Measurements from ENCODE around the gene TMC2.

TMC2 gene

DNA sequence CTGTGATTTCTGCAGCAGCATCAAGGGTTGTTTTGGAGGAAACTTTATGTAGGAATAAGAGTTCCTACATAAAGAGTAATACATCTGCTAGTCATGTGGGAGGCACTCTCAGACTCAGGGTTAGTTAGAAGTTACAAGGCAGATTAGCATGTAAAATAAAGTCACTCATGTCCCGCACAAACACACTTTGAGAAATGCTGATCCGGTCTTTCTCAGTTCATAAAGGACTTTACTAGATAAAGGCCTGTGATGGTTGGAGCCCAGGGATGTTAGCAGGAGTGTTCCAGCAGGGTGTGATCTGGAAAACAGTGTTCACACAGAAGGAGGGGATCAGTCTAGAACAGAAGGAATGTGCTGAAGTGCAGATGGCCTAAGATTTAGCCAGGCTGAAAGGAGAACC is 83.0 kb downstream of the TMC2 start:
- H4K20me1 ChIP-seq (ENCODE audit: control insufficient read depth, insufficient read depth, low read depth, low read length) = no peaks in the 10 kb centered on the region
- no peak overlapping the region for H3K27ac ChIP-seq (ENCODE audit: low read depth, low read length)
- peaks cover 6% of the 10 kb centered on the region for H3K4me1 ChIP-seq (ENCODE audit: control insufficient read depth, low read length)
- TF ChIP-seq CTCF (IDR thresholded peaks at IDR 0.05; ENCODE audit: low read depth, low read length, poor library complexity, severe bottlenecking) = no peak
- TF ChIP-seq EZH2phosphoT487 (IDR thresholded peaks at IDR 0.05; ENCODE audit: borderline replicate concordance, low read length) = no peak
- no peak overlapping the region for H3K4me3 ChIP-seq (ENCODE audit: low read length)
- no peaks in the 10 kb centered on the region for H3K79me2 ChIP-seq (ENCODE audit: control insufficient read depth, low read length)
- H3F3A ChIP-seq (ENCODE audit: control insufficient read depth, insufficient read depth) = no peaks in the 10 kb centered on the region
- H3K4me2 ChIP-seq (ENCODE audit: low read length) = no peak overlapping the region
- no peaks in the 10 kb centered on the region for H3K36me3 ChIP-seq (ENCODE audit: control insufficient read depth, low read length)
- H3K9me3 ChIP-seq (ENCODE audit: control insufficient read depth, insufficient read depth, low read length) = no peaks in the 10 kb centered on the region
- peaks cover 27% of the 10 kb centered on the region for H3K27me3 ChIP-seq (ENCODE audit: control insufficient read depth, low read length)
- no peaks in the 10 kb centered on the region for H3K9me2 ChIP-seq (replicated peaks; ENCODE audit: control insufficient read depth, low read length)

DNA sequence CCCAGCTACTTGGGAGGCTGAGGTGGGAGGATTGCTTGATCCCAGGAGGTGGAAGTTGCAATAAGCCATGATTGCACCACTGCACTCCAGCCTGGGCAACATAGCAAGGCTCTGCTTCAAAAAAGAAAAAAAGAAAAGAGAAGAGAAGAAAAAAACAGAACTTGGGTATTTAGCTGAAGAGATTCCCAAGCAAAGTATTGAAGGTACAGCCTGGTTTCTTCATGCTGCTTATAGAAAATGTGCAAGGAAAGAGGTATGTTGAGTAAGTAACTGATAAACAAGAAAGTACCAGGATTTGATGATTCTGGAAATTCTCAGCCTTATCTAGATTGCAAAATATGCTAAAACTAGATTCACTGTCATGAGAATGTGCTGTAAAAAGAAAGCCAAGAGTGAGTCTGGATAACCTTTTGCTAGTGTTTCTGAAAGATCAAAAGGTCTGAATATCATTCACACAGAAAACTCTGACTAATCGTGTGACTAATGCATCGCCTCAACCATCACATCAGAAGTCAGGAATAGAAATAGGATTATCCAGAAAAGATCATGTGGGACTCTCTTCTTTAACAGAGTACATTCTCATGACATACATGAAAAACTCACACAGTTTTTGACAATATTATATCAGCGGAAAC is 83.7 kb downstream of the TMC2 start:
- no peak for TF ChIP-seq EZH2phosphoT487 (IDR thresholded peaks at IDR 0.05; ENCODE audit: borderline replicate concordance, low read length)
- TF ChIP-seq CTCF (IDR thresholded peaks at IDR 0.05; ENCODE audit: low read depth, low read length, poor library complexity, severe bottlenecking) = no peak
- no peak overlapping the region for H3K27ac ChIP-seq (ENCODE audit: low read depth, low read length)
- H3K36me3 ChIP-seq (ENCODE audit: control insufficient read depth, low read length) = no peaks in the 10 kb centered on the region
- peaks cover 30% of the 10 kb centered on the region for H3K27me3 ChIP-seq (ENCODE audit: control insufficient read depth, low read length)
- H3K79me2 ChIP-seq (ENCODE audit: control insufficient read depth, low read length) = no peaks in the 10 kb centered on the region
- H3K9me2 ChIP-seq (replicated peaks; ENCODE audit: control insufficient read depth, low read length) = no peaks in the 10 kb centered on the region
- H4K20me1 ChIP-seq (ENCODE audit: control insufficient read depth, insufficient read depth, low read depth, low read length) = no peaks in the 10 kb centered on the region
- no peaks in the 10 kb centered on the region for H3F3A ChIP-seq (ENCODE audit: control insufficient read depth, insufficient read depth)
- no peak overlapping the region for H3K4me2 ChIP-seq (ENCODE audit: low read length)
- H3K4me1 ChIP-seq (ENCODE audit: control insufficient read depth, low read length) = peaks cover 6% of the 10 kb centered on the region
- H3K9me3 ChIP-seq (ENCODE audit: control insufficient read depth, insufficient read depth, low read length) = no peaks in the 10 kb centered on the region
- no peak overlapping the region for H3K4me3 ChIP-seq (ENCODE audit: low read length)

GRCh38 chr20:2624190-2624589 is 87.8 kb downstream of the TMC2 start:
- Histone ChIP-seq H4K20me1 (ENCODE audit: control insufficient read depth, insufficient read depth, low read depth, low read length) (no peaks in the 10 kb centered on the region), H3K4me1 (ENCODE audit: control insufficient read depth, low read length) (no peaks in the 10 kb centered on the region), H3K9me2 (replicated peaks; ENCODE audit: control insufficient read depth, low read length) (no peaks in the 10 kb centered on the region), H3K9me3 (ENCODE audit: control insufficient read depth, insufficient read depth, low read length) (peaks cover 3% of the 10 kb centered on the region; the same call in 1 of the 2 replicates), H3K36me3 (ENCODE audit: control insufficient read depth, low read length) (no peaks in the 10 kb centered on the region), H3K27ac (ENCODE audit: low read depth, low read length) (no peak overlapping the region), H3K4me2 (ENCODE audit: low read length) (no peak overlapping the region), H3K4me3 (ENCODE audit: low read length) (no peak overlapping the region), H3F3A (ENCODE audit: control insufficient read depth, insufficient read depth) (no peaks in the 10 kb centered on the region), H3K27me3 (ENCODE audit: control insufficient read depth, low read length) (peaks cover 22% of the 10 kb centered on the region), H3K79me2 (ENCODE audit: control insufficient read depth, low read length) (no peaks in the 10 kb centered on the region)
- no peak for TF ChIP-seq EZH2phosphoT487 (IDR thresholded peaks at IDR 0.05; ENCODE audit: borderline replicate concordance, low read length)
- TF ChIP-seq CTCF (IDR thresholded peaks at IDR 0.05; ENCODE audit: low read depth, low read length, poor library complexity, severe bottlenecking) = no peak
